Caco-2 (cell line): ENCODE data around the gene NECAP2. TPM values are rescaled to one million over a fixed set of nuclear protein-coding genes. Genes with fewer than 3 reads are reported as not detected.
"Not testable (repeated sequence)": the region's sequence is repeated elsewhere in the genome, so short reads cannot be mapped to it uniquely, and the experiment has no call there.

Source experiments
- BruUV-seq: library from RNA; stranded (reverse); fragments of 400-500 nt; replicated peaks from 2 replicates; lab custom pipeline; 2021; lab: Mats Ljungman, UMichigan
- CTCF ChIA-PET: fragments of 300-600 bp; sonication (Branson Sonifier 250); formaldehyde crosslinking; loops from one replicate; lab custom pipeline; 2022; ENCODE audit warnings: antibody characterized with exemption; lab: Charles Lee
- POLR2A ChIA-PET: fragments of 300-600 bp; sonication (Branson Sonifier 250); formaldehyde crosslinking; loops from one replicate; lab custom pipeline; 2022; ENCODE audit warnings: antibody characterized with exemption; lab: Charles Lee
- DNase-seq, 2 experiments: peaks; one replicate each; pipeline versions ENCODE4 v3.0.0 to v3.0.0-alpha.2; 2020 to 2022
- H3K27me3 ChIP-seq: replicated peaks from 2 replicates; pipeline ENCODE4 v1.6.0; 2011; ENCODE audit warnings: low read length; ENCODE audit not compliant: control insufficient read depth, insufficient read depth
- H3K36me3 ChIP-seq: 2 replicates; pipeline ENCODE4 v1.5.1; 2011; ENCODE audit warnings: low read length; ENCODE audit not compliant: control insufficient read depth, insufficient read depth
- H3K4me1 ChIP-seq: fragments of 250-450 bp; sonication (Bioruptor Pico); 2 replicates; pipeline ENCODE4 v1.5.1; 2020; ENCODE audit warnings: mild to moderate bottlenecking
- H3K4me3 ChIP-seq: 2 replicates; pipeline ENCODE4 v1.5.1; 2011; ENCODE audit warnings: low read depth, mild to moderate bottlenecking, control low read depth, low read length
- H3K9me3 ChIP-seq: fragments of 250-450 bp; sonication (Bioruptor Pico); 2 replicates; pipeline ENCODE4 v1.5.1; 2020; ENCODE audit warnings: mild to moderate bottlenecking, moderate library complexity
- H3K27ac Mint-ChIP-seq: one replicate; pipeline ENCODE4 v1.8.0; 2022; ENCODE audit warnings: mixed read lengths; ENCODE audit not compliant: unreplicated experiment
- H3K27me3 Mint-ChIP-seq: one replicate; pipeline ENCODE4 v1.8.0; 2022; ENCODE audit warnings: mixed read lengths; ENCODE audit not compliant: insufficient read depth, unreplicated experiment
- H3K36me3 Mint-ChIP-seq: one replicate; pipeline ENCODE4 v1.8.0; 2022; ENCODE audit warnings: mild to moderate bottlenecking, mixed read lengths; ENCODE audit not compliant: insufficient read depth, unreplicated experiment
- H3K4me1 Mint-ChIP-seq: one replicate; pipeline ENCODE4 v1.8.0; 2022; ENCODE audit warnings: low read depth, mixed read lengths; ENCODE audit not compliant: unreplicated experiment
- H3K4me3 Mint-ChIP-seq: one replicate; pipeline ENCODE4 v1.8.0; 2022; ENCODE audit warnings: mild to moderate bottlenecking, moderate library complexity, mixed read lengths; ENCODE audit not compliant: unreplicated experiment
- H3K9me3 Mint-ChIP-seq: one replicate; pipeline ENCODE4 v1.8.0; 2022; ENCODE audit warnings: mixed read lengths; ENCODE audit not compliant: unreplicated experiment
- CTCF ChIP-seq, 2 experiments: fragments of 200-600 bp in 1 of 2; IDR thresholded peaks; 1 replicate in 1 of 2; 2 replicates in 1 of 2; pipeline versions ENCODE4 v1.5.1 to v1.8.0; 2011 to 2022; ENCODE audit warnings: antibody characterized with exemption in 1 of 2, control low read depth in 1 of 2, inconsistent platforms in 1 of 2, low read depth in 1 of 2, low read length in 1 of 2, mild to moderate bottlenecking in 1 of 2, moderate library complexity in 1 of 2; ENCODE audit not compliant: insufficient read depth in 1 of 2, severe bottlenecking in 1 of 2, unreplicated experiment in 1 of 2
- intact Hi-C: fragments of 100-400 bp; cut with micrococcal nuclease; formaldehyde crosslinking; loops from one replicate; pipeline ENCODE4 v1.10.0; 2022; ENCODE audit not compliant: unreplicated experiment
- total RNA-seq: library from RNA; stranded (reverse); gene quantifications from 2 replicates; pipeline ENCODE4 v1.2.3, GENCODE V29; 2022

Gene NECAP2
- total RNA-seq, 1 experiment from 2014 or later: 29.4 TPM

GRCh38 chr1:16474166-16474800 lies 33.8 kb downstream of the NECAP2 start:
- Mint-ChIP-seq H3K4me3 (no peak overlapping the region), H3K4me1 (no peaks in the 10 kb centered on the region), H3K36me3 (peaks cover 5% of the 10 kb centered on the region), H3K9me3 (no peaks in the 10 kb centered on the region), H3K27ac (no peak overlapping the region), H3K27me3 (no peaks in the 10 kb centered on the region)
- no peak for DNase-seq
- no peaks in the 10 kb centered on the region for H3K4me1 ChIP-seq
- CTCF ChIA-PET: interaction anchor here (1.0 kb wide), 1 partner anchor 147 kb away, joined by 5 read pairs; no protein-coding TSS in a partner anchor
- no peak overlapping the region for H3K4me3 ChIP-seq
- no TSS peak for BruUV-seq
- intact Hi-C loops: no loop called here
- POLR2A ChIA-PET: no interaction called here
- no peak for TF ChIP-seq CTCF (IDR thresholded peaks at IDR 0.05; ENCODE audit: insufficient read depth in 1 of 2, low read depth in 1 of 2, low read length in 1 of 2, severe bottlenecking in 1 of 2, unreplicated experiment in 1 of 2)
- no peaks in the 10 kb centered on the region for H3K36me3 ChIP-seq
- no peaks in the 10 kb centered on the region for H3K9me3 ChIP-seq
- no peaks in the 10 kb centered on the region for H3K27me3 ChIP-seq

- H3K9me3 Mint-ChIP-seq, H3K36me3 ChIP-seq, intact Hi-C loops, H3K9me3 ChIP-seq, H3K27ac Mint-ChIP-seq, H3K36me3 Mint-ChIP-seq, H3K4me3 ChIP-seq, H3K27me3 Mint-ChIP-seq, H3K4me1 ChIP-seq, H3K4me3 Mint-ChIP-seq, H3K27me3 ChIP-seq, POLR2A ChIA-PET, H3K4me1 Mint-ChIP-seq, BruUV-seq: not testable (repeated sequence)
- CTCF ChIA-PET: interaction anchor here (0.6 to 1.0 kb wide), 3 partner anchors 146 to 426 kb away, joined by 3 to 5 read pairs (median 5); no protein-coding TSS in a partner anchor
- DNase-seq: peak in 1 of 2 experiments; percentile 23
- TF ChIP-seq CTCF (IDR thresholded peaks at IDR 0.05; ENCODE audit: insufficient read depth in 1 of 2, low read depth in 1 of 2, low read length in 1 of 2, severe bottlenecking in 1 of 2, unreplicated experiment in 1 of 2): peak in 1 of 2 experiments; percentile 31
Measured at GRCh38 chr1:16474891-16475290, 34.4 kb downstream of the NECAP2 start.

- H3K27me3 ChIP-seq, intact Hi-C loops, H3K36me3 Mint-ChIP-seq, H3K9me3 Mint-ChIP-seq, POLR2A ChIA-PET, H3K4me1 ChIP-seq, H3K4me3 Mint-ChIP-seq, CTCF ChIA-PET, H3K9me3 ChIP-seq, H3K36me3 ChIP-seq, DNase-seq, H3K27me3 Mint-ChIP-seq, BruUV-seq, H3K4me3 ChIP-seq, H3K27ac Mint-ChIP-seq, H3K4me1 Mint-ChIP-seq: not testable (repeated sequence)
Measured at GRCh38 chr1:16475771-16476770, 35.5 kb downstream of the NECAP2 start.
